Inflammatory macrophage (primary cell): ENCODE data around the gene PPM1H.

Source experiments
- DNase-seq, 2 donors: peaks; one replicate each; pipeline ENCODE4 v3.0.0-alpha.2; 2020 to 2022

The PPM1H gene

GRCh38 chr12:62709311-62709710 is 225.6 kb downstream of the PPM1H start:
- no peak for DNase-seq

GRCh38 chr12:62707939-62708338 is 227.0 kb downstream of the PPM1H start:
- DNase-seq = no peak

GRCh38 chr12:62705846-62706245 is 229.1 kb downstream of the PPM1H start:
- no peak for DNase-seq

- DNase-seq = no peak
Measured at GRCh38 chr12:62703011-62703380, 232.0 kb downstream of the PPM1H start.

GRCh38 chr12:62701492-62701891 is 233.5 kb downstream of the PPM1H start:
- DNase-seq = no peak

DNA sequence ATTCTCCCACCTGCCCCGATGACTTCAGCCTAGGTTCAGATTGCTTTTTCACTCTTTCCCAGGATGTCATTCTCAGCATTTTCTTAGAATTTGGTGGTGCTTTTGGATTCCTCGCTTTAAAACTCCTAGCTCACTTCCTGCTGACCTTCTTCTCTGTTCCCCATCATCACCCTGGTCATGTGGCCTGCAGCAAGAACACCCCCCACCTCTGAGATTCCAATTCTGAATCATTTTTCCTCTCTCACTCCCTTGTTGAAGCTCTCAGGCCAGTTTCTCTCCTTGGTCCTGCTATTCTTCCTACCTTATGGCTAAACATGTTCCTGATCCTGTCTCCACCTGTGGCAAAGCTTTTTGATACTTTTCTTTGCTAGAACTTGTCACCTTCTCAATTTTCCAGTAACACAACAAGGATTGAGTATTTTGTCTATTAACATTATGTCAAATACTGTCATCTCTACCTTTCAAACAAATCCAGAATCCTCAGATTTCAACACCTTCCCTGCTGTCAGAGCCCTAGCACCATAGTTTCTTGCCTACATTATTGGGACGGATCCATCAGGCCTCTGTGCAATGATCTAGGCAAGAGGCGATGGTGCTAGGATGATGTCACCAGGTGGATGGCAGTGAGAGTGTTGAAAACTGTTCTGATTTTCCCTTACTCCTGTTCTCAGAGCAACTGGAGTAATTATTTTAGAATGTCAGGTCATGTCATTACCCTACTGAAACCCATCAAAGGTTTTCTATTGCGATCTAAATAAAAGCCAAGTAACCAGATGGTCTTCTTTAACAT is 234.7 kb downstream of the PPM1H start:
- no peak for DNase-seq

DNA sequence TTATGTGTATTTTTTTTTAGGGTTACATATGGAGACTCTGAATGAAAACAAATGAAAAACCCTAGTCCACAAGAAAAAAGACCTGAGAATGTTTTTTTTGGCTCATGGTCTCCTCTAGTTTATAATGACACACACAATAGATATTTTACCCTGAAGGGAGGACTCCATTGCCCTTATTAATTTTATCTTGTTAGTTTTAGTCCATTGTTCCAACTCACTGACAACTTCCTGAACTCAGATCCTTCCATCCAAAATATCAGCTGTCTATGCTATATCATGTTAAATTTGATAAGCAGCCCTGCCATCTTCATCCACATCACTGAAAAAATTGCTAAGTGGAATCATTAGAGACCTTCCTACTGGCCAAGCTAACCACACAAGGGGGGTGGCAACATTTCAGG is 236.2 kb downstream of the PPM1H start:
- no peak for DNase-seq

- DNase-seq = peak in 1 of 2 donors; percentile 52
Measured at GRCh38 chr12:62697893-62698292, 237.1 kb downstream of the PPM1H start.

DNA sequence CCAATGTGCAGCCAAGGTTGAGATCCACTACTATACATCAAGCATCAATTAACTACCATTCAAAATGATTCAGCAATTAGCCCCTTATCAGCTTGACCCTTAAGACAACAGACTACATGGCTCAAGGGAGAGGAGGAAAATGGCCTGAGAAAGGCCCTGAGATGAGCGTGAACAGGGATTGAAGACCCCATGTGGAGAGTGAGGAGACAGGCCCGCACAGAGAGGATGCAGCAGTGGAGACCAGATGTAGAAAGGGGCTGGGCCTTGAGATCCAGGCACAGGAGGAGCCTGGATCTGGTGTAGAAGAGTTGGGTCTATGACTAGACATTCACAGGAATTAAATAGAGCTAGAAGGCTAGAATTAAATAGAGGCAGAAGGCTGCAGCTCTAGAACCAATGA is 239.3 kb downstream of the PPM1H start:
- no peak for DNase-seq

DNA sequence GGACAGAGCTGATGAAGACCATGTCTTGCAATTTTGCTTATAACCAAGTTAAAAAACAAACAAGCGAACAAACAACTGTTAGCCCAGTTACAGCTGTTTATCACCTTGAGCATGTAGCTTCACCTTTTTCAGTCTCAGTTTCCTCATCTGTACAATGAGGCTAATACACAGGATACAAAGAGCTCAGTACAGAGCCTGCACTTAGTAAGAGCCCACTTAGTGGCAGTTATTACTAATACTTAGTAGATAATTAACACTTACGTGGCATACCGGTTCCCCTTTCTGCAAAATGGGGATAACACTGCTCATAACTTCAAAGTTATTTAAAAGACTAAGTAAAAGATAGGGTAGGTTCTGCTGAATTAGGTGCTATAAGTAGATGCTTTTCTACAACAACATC is 240.3 kb downstream of the PPM1H start:
- no peak for DNase-seq

DNA sequence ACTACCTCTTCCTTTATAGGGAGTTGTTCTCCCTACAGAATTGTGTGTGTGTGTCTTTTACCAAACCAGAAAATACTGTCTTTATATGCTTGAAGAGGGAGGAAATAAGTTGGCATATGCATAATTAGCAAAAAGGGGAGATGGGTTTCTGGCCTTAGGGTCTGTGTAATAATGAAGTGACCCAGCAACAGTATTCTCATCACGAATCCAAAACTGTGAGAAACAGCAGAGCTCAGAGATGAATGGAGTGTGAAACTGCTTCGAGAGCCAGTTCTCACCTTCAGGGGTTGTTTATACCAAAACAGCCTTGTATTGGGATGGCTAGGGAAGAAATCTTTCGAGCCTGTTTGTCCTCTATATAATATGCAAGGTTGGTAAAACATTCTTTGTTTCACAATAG is 240.8 kb downstream of the PPM1H start:
- no peak for DNase-seq

DNA sequence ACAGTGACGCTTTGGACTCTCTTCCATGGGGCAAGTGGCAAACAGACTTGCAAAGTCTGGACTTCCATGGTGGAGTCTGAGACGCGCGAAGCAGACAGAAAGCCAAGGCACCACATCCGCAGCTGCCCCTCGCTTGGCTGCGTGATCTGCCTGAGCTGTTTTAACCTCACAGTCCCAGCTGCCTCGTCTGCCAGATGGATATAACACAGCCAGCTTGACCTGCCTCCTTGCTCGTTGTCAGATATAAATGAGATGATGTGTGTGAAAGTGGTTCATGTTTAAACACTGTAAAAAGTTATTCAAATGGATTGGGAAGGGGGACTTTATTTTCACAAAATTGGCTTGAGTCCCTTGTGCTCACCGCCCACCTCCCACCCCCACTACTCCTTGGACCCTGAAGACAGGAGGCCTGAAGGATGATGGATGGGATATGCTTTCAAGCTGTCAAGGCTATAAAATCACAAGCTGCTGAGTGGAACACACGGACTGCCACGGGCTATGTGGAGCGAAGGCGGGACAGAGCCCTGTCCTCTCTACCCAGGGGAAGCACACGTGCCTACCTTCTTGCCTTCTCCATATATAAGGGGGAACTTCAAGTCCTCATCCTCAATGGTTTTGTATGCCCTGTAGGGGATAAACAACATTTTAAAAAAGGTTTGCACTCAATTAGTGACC is 241.4 kb downstream of the PPM1H start:
- DNase-seq = no peak

GRCh38 chr12:62692884-62693283 is 242.1 kb downstream of the PPM1H start:
- DNase-seq = no peak

DNA sequence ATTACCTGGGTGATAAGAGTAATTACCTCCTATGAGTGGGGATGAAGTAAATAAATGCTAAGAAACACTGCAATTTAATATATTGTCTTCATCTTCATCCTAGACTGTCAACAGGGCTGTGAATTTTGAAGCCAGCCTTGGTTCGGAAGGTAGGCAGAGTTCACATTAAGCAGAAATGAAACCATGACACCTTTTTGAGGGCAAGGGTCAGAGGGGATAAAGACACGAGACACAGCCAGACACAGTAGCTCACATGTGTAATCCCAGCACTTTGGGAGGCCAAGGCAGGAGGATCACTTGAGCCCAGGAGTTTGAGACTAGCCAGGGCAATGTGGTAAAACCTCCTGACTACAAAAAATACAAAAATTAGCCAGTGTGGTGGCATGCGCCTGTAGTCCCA is 243.6 kb downstream of the PPM1H start:
- no peak for DNase-seq

DNA sequence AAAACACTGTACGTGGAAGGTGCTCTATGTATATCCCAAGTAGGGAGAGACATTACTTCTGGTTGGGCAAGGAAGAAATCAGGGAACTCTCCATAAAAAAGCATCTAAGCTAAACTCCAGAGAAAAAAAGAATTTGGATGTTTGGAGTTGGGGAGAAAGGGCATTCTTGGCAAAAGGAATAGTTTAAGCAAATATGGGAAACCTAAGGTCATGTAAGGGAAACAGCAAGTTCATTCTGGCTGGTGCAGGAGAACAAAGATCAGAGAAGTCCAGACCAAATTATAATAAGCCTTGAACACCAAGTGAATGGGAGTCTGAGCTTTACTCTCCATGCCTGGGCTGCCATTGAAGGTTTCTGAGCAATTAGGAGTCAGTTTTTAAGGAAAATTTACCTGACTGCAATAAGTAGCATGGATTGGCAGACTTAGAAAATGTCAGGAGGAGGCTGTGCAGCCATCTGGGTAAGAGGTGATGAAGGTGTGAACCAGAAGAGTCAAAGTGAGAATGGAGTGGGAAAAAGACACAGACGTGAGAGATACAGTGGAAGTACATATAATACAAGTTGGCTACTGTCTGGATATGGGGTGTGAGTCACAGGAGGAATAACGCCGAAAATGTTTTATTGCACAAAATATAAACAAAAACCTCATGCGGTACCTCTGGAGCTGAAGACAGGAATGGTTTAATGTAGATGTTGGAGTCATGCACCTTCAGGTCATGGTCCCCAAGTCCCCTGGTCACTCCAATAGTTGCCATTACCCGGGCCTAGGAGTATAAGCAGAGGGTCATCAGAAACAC is 245.7 kb downstream of the PPM1H start:
- DNase-seq = no peak

DNA sequence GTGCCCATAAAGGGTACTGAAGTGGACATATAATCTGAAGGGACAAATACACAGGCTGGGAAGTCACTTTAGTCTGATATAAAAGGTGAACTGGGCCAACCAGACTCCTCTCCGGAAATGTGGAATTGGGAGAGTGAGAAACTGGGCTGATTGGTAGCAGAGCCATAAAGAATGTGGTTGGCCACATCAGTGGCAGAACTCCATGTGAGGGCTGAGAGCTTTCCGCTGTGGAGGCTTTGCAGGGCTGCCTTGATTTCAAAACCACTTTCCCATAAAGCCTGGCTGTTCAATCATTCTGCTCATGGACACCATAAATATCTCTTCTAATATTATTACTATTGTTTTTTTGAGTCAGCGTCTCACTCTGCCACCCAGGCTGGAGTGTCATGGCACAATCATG is 248.0 kb downstream of the PPM1H start:
- DNase-seq = no peak

DNA sequence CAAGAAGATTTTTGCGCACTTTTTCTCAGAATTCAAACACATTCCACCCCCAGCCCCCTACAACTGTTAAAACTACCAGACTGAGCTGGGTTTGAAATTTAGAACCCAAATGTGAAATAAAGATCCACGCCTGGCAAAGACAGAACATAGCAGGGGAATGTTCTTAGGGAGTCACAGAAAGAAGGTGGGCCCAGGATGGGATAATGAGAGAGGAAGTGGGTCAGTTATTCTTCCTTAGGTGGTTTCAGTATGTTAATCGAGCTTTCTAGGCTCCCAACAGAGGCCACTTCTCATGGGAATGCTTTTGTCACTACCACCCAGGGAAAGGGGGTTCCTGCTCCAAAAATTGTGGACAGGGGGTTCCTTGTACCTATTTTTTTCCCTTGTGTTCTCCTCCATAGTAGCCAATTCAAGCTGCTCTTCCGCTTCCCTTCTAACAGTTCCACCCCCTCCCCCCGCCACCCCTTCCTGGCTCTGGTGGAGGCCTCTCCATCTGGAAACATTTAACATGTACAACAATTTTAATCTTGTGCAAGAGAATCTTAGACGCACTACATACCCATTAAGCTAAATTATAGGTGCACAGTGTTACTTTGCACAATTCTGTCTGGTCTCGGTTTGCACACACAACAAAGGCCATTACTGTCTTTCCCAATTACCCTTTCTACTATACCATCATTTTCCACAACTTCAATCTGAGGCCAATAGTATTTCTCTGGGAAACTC is 250.2 kb downstream of the PPM1H start:
- DNase-seq = no peak

GRCh38 chr12:62683776-62684569 is 251.0 kb downstream of the PPM1H start:
- no peak for DNase-seq

DNA sequence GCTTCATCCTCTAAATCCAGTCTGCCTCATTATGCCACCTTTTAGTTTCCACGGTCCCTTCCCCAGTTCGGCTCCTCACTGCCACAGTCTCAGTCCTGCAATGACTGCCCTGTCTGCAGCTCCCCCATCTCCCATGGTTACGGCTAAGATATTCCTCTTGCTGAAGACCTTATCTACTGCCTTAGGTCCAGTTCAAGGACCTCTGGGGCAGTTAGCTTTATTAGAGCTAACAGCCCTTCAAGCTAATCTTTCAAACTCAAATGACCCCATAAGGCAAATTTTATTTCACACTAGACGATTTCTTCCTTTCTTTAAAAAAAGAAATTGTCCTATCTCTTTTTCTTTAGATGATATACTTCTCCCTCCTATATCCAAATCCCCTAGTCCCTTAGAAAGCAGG is 253.6 kb downstream of the PPM1H start:
- DNase-seq = no peak

DNA sequence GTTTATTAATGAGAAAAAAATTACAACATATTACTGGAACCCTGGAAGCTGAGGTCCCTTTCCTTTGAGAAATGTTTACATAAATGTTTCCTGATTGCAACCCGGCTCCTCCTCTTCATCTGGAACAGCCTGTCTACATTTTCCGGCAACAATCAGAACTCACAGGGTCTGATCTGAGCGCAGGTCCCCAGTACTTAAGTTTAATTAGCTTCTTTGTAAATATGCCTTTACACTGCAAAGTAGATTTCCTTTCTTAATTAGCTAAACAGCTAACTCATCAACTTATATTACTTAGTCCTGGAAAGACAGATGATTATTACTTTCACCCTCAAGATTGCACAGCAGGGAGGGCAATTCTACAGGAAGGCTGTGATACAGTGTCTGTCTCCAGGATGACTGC is 255.3 kb downstream of the PPM1H start:
- DNase-seq = no peak

DNA sequence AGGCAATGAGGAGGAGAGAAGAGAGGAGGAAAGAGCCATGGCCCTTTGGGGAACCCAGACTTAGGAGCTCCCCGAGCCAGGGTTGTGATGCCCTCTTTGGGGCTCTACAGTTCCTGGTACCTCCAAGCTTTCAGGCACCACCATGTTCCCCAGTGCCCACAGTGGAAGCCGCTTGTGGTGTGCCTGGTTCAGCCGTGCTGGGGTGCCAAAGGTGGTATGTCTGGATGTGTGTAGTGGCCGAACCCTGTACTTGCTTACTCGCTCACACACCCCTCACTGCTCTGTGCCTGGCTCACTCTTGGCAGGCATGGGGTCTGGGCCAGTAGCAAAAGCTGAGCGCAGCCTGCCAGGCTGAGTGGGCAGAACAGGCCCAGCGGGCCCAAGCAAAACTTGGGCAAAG is 257.6 kb downstream of the PPM1H start:
- DNase-seq = no peak
